Neural progenitor cell (in vitro differentiated cells): Measurements from ENCODE around the gene OCEL1.

ENCODE experiments used
- EZH2 ChIP-seq: fragments of 200-600 bp; sonication (generic); IDR thresholded peaks from 2 replicates; pipeline ENCODE4 v1.6.1; 2017; ENCODE audit warnings: antibody characterized with exemption, mild to moderate bottlenecking, moderate library complexity
- TF ChIP-seq, protein P1 (sequence below): fragments of 200-600 bp; sonication (generic); IDR thresholded peaks from 2 replicates; pipeline ENCODE4 v1.5.1; 2017; ENCODE audit warnings: antibody characterized with exemption, mild to moderate bottlenecking

DNA sequence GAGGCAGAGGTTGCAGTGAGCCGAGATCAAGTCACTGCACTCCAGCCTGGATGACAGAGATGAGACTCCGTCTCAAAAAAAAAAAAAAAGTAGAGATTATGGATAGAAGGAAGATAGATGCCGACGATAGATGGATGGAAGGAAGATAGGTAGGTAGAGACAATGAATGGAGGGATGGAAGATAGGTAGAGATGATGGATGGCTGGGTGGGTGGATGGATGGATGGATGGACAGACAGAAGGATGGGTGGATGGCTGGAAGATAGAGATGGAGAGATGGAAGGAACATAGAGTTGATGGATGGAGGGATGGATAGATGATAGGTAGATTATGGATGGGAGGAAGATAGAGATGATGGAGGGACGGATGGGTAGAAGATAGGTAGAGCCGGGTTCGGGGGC, 29.4 kb upstream of the OCEL1 start:
- TF ChIP-seq, protein P1, sequence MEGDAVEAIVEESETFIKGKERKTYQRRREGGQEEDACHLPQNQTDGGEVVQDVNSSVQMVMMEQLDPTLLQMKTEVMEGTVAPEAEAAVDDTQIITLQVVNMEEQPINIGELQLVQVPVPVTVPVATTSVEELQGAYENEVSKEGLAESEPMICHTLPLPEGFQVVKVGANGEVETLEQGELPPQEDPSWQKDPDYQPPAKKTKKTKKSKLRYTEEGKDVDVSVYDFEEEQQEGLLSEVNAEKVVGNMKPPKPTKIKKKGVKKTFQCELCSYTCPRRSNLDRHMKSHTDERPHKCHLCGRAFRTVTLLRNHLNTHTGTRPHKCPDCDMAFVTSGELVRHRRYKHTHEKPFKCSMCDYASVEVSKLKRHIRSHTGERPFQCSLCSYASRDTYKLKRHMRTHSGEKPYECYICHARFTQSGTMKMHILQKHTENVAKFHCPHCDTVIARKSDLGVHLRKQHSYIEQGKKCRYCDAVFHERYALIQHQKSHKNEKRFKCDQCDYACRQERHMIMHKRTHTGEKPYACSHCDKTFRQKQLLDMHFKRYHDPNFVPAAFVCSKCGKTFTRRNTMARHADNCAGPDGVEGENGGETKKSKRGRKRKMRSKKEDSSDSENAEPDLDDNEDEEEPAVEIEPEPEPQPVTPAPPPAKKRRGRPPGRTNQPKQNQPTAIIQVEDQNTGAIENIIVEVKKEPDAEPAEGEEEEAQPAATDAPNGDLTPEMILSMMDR: no peak
- TF ChIP-seq EZH2: no peak
